Large intestine (tissue), 3 donors: Measurements from ENCODE around the gene PRDM16. TPM values are rescaled to one million over a fixed set of nuclear protein-coding genes. Genes with fewer than 3 reads are reported as not detected.

Source experiments
- DNase-seq, 2 donors: peaks; one replicate each; pipeline versions ENCODE4 v3.0.0 to v3.0.0-alpha.2; 2013
- H3K27ac ChIP-seq: one replicate; pipeline ENCODE4 v1.5.1; 2013; ENCODE audit warnings: low read length
- H3K27me3 ChIP-seq: 2 replicates; pipeline ENCODE4 v1.6.1; 2013; ENCODE audit warnings: low read length; ENCODE audit not compliant: control insufficient read depth, insufficient read depth
- H3K36me3 ChIP-seq: 2 replicates; pipeline ENCODE4 v1.6.1; 2013; ENCODE audit warnings: low read length; ENCODE audit not compliant: control insufficient read depth, insufficient read depth
- H3K4me1 ChIP-seq: one replicate; pipeline ENCODE4 v1.6.1; 2013; ENCODE audit warnings: low read length; ENCODE audit not compliant: control insufficient read depth, insufficient read depth
- H3K4me3 ChIP-seq: one replicate; pipeline ENCODE4 v1.5.1; 2013; ENCODE audit warnings: low read length
- H3K9me3 ChIP-seq: one replicate; pipeline ENCODE4 v1.6.1; 2013; ENCODE audit warnings: mild to moderate bottlenecking, low read depth, low read length, moderate library complexity; ENCODE audit not compliant: control insufficient read depth
- WGBS: methylation state at CpG from one replicate; pipeline ENCODE4 v1.1.5; 2013; ENCODE audit warnings: low lambda C conversion rate; ENCODE audit not compliant: insufficient coverage; 5-methylcytosine and 5-hydroxymethylcytosine counted together
- polyA plus RNA-seq: library from polyadenylated mRNA; unstranded; fragments of 120-200 nt; gene quantifications from one replicate; pipeline ENCODE4 v1.2.1, GENCODE V29; 2013

PRDM16 gene
- polyA plus RNA-seq, 1 donor, result 20.6 TPM

DNA sequence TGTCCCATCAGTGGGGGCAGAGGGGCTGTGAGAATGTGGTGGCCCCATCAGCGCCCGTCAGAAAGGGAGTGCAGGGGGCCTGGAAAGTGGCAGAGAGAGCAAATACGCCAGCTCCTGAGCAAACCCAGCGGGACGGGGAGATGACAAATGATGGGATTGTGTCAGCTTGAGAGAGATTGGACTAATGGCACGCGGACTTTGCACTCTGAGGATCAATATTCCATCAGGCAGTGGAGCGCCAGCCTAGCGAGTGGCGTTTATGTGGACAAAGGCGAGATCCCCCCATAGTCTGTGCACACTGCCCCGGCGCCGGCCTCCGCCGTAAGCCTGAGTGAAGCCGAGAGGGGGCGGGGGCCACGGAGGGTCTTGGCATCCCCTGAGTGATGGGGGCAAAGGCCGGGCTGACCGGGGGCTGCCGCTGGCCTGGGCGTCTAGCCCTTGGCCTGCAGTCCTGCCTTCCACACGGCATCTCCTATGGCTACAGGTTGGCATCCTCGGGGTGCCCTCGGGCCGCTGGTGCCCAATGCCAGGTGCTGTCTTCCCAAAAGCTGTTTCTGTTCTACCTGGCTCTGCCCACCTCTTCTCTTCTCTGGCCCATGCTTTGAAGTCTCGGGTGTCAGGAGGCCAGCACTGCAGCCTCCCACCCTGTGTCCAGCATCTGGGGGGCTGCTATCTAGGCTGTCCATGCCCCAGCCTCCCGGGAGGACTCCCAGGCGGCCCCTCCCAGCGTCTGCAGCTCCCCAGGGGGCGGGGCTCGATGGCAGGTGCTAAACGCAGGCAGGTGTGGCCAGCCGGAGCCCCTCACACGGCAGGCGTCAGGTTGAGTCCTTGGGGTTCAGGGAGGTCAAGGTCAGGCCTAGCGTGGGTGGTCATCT is 46.5 kb downstream of the PRDM16 start:
- no peaks in the 10 kb centered on the region for H3K27me3 ChIP-seq
- no peaks in the 10 kb centered on the region for H3K36me3 ChIP-seq
- H3K4me1 ChIP-seq, result peaks cover 11% of the 10 kb centered on the region
- no peak overlapping the region for H3K4me3 ChIP-seq
- H3K9me3 ChIP-seq, result no peaks in the 10 kb centered on the region
- WGBS, result no CpG with 5 or more reads among the region's 38 CpGs
- H3K27ac ChIP-seq, result no peak overlapping the region
- DNase-seq, result no peak

DNA sequence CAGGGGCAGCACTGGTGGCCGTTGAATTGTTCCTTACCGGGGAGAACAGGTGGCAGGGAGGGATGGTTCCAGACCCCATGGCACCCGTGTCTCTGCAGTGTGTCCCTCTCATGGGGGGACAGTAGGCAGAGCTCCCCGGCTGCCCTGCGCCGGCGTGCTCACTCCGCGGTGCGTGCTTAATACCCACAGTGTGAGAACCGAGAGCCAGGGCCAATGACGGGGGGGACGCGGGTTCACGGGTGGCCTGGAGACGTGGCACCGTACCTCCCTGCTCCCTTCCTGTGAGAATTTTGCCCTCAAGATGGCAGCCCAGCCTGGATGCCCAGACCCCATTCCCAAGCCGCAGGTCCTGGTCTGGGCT is 47.1 kb downstream of the PRDM16 start:
- Histone ChIP-seq H3K4me1 (peaks cover 11% of the 10 kb centered on the region), H3K27me3 (no peaks in the 10 kb centered on the region), H3K9me3 (no peaks in the 10 kb centered on the region), H3K36me3 (no peaks in the 10 kb centered on the region), H3K4me3 (no peak overlapping the region), H3K27ac (no peak overlapping the region)
- DNase-seq, result no peak
- WGBS, result no CpG with 5 or more reads among the region's 18 CpGs

DNA sequence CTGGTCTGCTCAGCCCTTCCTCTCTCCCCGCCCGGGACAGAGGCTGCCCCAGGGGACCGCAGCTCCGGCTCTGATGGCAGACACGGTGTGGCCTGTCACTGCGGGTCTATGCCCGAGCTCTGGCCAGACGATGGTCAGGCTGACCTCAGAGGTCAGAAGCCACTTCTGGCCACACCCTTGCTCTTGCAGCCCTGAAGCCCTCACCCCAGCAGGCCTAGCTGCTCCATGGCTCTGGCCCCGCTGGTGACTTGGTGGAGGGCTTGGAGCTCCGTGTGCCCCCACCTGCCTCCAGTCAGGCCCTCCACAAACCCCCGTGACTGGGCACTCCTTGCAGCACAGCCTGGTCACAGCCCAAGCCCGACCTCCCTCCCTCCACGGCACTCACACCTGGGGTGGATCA is 47.6 kb downstream of the PRDM16 start:
- Histone ChIP-seq H3K4me1 (peaks cover 11% of the 10 kb centered on the region), H3K27me3 (no peaks in the 10 kb centered on the region), H3K9me3 (no peaks in the 10 kb centered on the region), H3K27ac (no peak overlapping the region), H3K4me3 (no peak overlapping the region), H3K36me3 (no peaks in the 10 kb centered on the region)
- no peak for DNase-seq
- no CpG with 5 or more reads among the region's 13 CpGs for WGBS

DNA sequence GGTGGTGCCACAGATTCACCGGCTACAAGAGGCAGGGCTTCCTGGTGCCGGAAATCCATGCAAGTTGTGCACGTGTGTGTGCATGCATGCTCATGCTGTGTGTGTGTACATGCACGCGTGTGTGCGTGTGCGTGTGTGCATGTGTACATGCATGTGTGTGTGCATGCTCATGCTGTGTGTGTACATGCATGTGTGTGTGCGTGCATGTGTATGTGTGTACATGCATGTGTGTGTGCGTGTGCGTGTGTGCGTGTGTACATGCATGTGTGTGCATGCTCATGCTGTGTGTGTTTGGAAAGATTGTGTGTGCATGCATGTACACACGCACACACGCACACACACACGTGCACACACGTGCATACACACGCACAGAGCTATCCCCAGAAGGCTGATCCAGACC is 48.9 kb downstream of the PRDM16 start:
- Histone ChIP-seq H3K36me3 (no peaks in the 10 kb centered on the region), H3K9me3 (no peaks in the 10 kb centered on the region), H3K27me3 (no peaks in the 10 kb centered on the region), H3K4me1 (peaks cover 11% of the 10 kb centered on the region), H3K4me3 (no peak overlapping the region), H3K27ac (no peak overlapping the region)
- DNase-seq, result no peak
- no CpG with 5 or more reads among the region's 16 CpGs for WGBS

DNA sequence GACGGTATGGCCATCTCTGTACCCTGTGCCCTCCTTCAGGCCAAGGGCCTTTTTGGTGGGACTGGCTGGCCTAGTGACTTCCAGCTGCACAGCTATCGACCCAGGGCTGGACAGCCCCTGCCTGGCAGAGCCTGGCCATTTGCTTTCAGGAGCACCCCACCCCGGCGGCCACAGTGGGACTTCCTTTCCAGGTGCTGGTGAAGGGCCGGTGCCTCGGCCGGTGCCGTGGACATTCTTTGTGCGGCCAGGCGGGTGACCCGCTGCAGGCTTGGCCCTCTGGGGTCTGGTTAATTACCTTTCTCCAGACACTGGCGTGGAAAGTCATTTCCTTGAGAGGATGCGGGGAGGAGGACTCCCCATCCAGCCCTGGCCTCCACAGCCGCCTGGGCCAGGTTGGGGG is 50.1 kb downstream of the PRDM16 start:
- Histone ChIP-seq H3K9me3 (no peaks in the 10 kb centered on the region), H3K4me3 (no peak overlapping the region), H3K4me1 (peaks cover 11% of the 10 kb centered on the region), H3K27ac (no peak overlapping the region), H3K27me3 (no peaks in the 10 kb centered on the region), H3K36me3 (no peaks in the 10 kb centered on the region)
- no peak for DNase-seq
- WGBS, result no CpG with 5 or more reads among the region's 14 CpGs

DNA sequence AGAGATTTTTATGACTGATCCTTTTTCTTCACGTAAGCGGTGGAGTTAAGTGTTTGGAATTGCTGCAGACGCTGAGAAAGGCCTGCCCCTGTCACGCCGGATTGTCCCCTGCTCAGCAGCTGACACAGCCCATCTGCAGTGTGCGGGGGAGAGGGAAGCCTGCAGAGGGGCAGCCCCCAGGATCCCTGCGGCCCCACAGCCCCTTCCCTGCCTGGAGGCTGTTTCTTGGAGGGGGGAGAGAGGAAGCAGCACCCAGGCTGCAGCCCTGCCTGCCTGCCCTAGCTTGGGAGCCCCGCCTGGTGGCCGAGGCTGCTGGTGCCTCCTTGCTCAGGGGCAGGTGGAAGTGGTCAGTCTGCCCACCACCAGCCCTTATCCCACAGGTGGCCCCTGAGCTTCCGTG is 50.7 kb downstream of the PRDM16 start:
- DNase-seq, result no peak
- peaks cover 8% of the 10 kb centered on the region for H3K4me1 ChIP-seq
- H3K4me3 ChIP-seq, result no peak overlapping the region
- WGBS, result no CpG with 5 or more reads among the region's 10 CpGs
- H3K9me3 ChIP-seq, result no peaks in the 10 kb centered on the region
- H3K27me3 ChIP-seq, result no peaks in the 10 kb centered on the region
- no peak overlapping the region for H3K27ac ChIP-seq
- no peaks in the 10 kb centered on the region for H3K36me3 ChIP-seq

DNA sequence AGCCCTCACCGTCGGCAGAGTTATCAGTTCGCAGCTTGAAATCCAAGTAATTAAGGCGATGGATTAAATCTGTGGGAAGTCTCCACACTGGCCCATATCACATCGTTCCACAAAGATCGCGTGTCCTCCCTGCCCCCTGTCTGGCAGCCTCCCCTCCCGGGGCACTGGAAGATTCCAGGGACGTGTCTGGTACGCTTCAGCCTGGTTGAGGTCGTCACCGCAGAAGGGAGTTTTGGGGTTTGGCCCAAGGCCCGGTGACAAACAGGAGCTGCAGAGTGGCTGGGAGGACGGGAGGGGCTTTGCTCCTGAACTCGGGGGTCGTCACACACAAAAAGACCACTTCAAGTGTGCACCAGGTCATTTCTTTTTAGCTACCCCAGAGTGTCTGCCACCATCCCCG is 51.1 kb downstream of the PRDM16 start:
- DNase-seq, result no peak
- H3K4me1 ChIP-seq, result peaks cover 4% of the 10 kb centered on the region
- H3K27me3 ChIP-seq, result no peaks in the 10 kb centered on the region
- no peak overlapping the region for H3K4me3 ChIP-seq
- no peaks in the 10 kb centered on the region for H3K36me3 ChIP-seq
- no CpG with 5 or more reads among the region's 17 CpGs for WGBS
- H3K27ac ChIP-seq, result no peak overlapping the region
- H3K9me3 ChIP-seq, result no peaks in the 10 kb centered on the region

DNA sequence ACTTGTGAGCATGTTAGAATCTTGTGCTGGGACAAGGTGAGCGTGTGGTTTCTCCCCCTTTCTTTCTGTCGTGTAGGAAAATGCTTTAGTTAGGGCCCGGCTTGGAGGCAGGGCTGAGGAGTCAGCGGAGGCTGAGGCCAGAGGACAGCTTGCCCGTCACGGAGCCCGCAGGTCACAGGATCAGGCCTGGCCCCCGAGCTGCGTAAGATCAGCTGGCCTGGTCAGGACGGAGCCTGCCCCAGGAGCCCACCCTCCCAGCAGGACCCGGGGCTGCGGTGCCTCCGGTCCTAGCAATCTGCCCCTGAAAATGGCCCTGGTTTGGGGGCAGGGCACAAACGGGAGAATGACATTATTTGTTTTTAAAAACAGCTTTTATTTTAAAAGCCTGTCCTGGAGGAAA is 52.0 kb downstream of the PRDM16 start:
- DNase-seq, result no peak
- Histone ChIP-seq H3K36me3 (no peaks in the 10 kb centered on the region), H3K4me1 (no peaks in the 10 kb centered on the region), H3K4me3 (no peak overlapping the region), H3K9me3 (no peaks in the 10 kb centered on the region), H3K27ac (no peak overlapping the region), H3K27me3 (no peaks in the 10 kb centered on the region)
- WGBS, result no CpG with 5 or more reads among the region's 14 CpGs

DNA sequence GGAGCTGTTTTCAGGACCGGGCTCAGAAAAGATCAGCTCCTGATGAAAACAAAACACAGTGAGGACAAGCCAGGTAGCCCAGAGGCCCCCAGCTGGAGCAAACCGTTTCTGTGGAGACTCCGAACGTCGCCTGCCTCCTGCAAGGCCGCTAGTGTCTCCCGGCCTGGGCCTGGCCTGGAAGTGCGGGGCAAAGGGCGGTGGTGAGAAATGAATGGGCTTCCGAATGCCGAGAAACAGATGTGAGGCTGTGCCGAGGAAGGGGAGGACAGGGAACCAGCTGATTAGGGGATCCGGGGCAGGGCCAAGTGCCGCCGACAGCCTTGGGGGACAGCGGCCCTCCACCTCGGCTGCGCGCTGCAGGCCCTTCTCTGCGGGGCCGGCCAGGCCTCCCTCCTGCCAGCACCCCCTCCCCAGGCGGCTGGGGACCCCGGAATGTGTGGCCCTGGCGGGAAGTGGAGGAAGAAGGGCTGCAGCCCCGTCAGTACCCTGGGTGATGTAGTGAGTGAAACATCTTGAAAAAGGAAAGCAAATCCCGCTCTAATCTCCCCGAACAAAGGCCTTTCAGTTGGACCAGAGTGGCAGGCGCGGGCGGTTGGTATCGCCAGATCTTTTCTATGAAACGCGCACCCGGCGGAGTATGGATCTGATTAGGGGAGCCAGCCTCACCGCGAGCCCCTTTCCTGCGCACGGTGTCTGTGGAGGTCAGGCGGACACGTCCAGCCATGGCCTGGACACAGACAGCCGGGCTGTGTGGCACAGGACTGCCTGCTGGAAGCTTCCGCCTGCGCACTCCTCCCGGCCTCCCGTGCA is 52.6 kb downstream of the PRDM16 start:
- Histone ChIP-seq H3K27ac (no peak overlapping the region), H3K4me1 (no peaks in the 10 kb centered on the region), H3K27me3 (no peaks in the 10 kb centered on the region), H3K9me3 (no peaks in the 10 kb centered on the region), H3K36me3 (no peaks in the 10 kb centered on the region), H3K4me3 (no peak overlapping the region)
- DNase-seq, result peak; percentile 20 to 31
- 90% methylated on average over 4 of the region's 46 CpGs for WGBS

DNA sequence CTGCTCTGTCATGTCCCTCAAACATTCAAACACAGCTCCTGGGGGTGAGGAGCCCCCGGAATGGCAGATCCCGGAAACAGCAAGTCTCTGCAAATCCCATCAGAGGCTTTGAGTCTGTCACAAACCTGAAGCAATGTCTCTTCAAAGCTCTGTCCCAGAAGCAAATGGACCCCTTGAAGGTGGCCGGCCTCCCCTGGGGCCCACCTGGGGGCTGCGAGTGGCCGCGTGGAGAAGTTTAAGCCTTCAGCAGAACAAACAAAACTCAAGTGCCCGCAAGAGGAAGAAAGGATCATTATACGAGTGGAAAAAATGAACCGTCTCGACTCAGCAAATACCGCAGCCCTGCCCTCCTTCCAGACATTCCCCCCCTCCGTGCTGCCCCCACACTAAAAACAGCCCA is 53.3 kb downstream of the PRDM16 start:
- no CpG with 5 or more reads among the region's 12 CpGs for WGBS
- H3K27ac ChIP-seq, result no peak overlapping the region
- H3K4me1 ChIP-seq, result no peaks in the 10 kb centered on the region

More for the DNA sequence above, 53.3 kb downstream of the PRDM16 start:
- Histone ChIP-seq H3K9me3 (no peaks in the 10 kb centered on the region), H3K27me3 (no peaks in the 10 kb centered on the region), H3K36me3 (no peaks in the 10 kb centered on the region), H3K4me3 (no peak overlapping the region)
- no peak for DNase-seq
